A549 treated with DMSO at 1 μM for 4 hours (cell line): ENCODE results near the gene ZNF717. TPM values are rescaled to one million over a fixed set of nuclear protein-coding genes. Genes with fewer than 3 reads are reported as not detected.

ENCODE experiments used
- total RNA-seq: library from RNA; stranded (reverse); fragments of 200-300 nt; extraction: Qiagen RNA extraction; gene quantifications from 5 replicates; pipeline ENCODE4 v1.2.3, GENCODE V29; 2022; ENCODE audit warnings: low read depth

The ZNF717 gene
- 2.6 to 3.2 TPM (median 2.8 TPM) in 5 replicates for total RNA-seq

DNA sequence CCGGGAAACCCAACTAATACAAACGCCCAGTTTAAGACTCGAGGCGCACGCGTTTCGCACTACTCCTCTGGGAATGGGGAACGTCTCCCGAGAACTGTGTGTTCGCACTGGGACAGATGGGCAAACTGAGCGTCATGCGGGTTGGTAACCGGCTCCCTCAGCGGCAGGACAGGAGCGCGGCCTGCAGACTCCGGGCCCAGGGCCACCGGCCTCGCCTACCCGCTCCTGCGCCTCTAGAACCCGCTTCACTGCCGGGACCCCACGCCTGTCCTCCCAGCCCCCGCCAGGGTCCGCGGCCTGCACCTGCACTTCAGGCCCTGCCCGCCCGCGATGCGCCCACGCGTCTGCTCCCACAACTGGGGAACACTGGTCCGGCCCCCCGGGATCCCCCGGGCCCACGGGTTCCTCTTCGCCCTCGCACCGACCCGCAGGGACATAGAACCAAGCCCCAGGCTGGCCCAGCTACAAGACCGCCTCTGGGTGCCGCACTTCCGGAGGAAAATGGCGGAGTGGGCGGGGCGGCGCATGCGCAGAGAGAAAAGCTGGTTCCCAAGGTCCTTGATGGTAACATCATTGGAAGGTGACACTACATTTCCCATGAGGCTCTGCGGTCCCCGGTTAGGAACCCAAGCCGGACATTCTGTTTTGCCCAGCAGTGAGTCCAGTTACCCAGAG is at the start of gene ZNF717:
Gene ZNF717 (minus strand): TSS at position 469 of the 675 bp plus-strand sequence. CDS start 2,187 bp downstream, outside the sequence.

Other genes starting within 250 kb of the ZNF717 start
- gene FRG2C, start 121.2 kb downstream of the ZNF717 start, total RNA-seq = not detected in 5 replicates